Neuronal stem cell (in vitro differentiated cells): ENCODE data around the gene MAS1.
A peak's percentile ranks its signal among the peaks of the same experiment; 100 is the strongest.

ENCODE experiments used
- DNase-seq: peaks from one replicate; pipeline ENCODE4 v3.0.0-alpha.2; 2013; ENCODE audit warnings: low spot score
- H2AFZ ChIP-seq: one replicate; pipeline ENCODE4 v1.6.1; 2013; ENCODE audit warnings: mild to moderate bottlenecking, low read length, inconsistent platforms
- H2AK5ac ChIP-seq: 2 replicates; pipeline ENCODE4 v1.6.1; 2013; ENCODE audit warnings: low read depth, mild to moderate bottlenecking, inconsistent platforms, low read length, moderate library complexity, mixed read lengths
- H2BK120ac ChIP-seq: 2 replicates; pipeline ENCODE4 v1.6.1; 2013; ENCODE audit warnings: low read depth, mild to moderate bottlenecking, inconsistent platforms, low read length, moderate library complexity, mixed read lengths
- H2BK12ac ChIP-seq: one replicate; pipeline ENCODE4 v1.6.1; 2013; ENCODE audit warnings: low read length, inconsistent platforms
- H2BK15ac ChIP-seq: 2 replicates; pipeline ENCODE4 v1.6.1; 2013; ENCODE audit warnings: mild to moderate bottlenecking, low read length, inconsistent platforms, mixed read lengths
- H2BK5ac ChIP-seq: one replicate; pipeline ENCODE4 v1.6.1; 2013; ENCODE audit warnings: inconsistent platforms, mild to moderate bottlenecking, low read length, moderate library complexity
- H3K14ac ChIP-seq: one replicate; pipeline ENCODE4 v1.6.1; 2013; ENCODE audit warnings: low read length, inconsistent platforms
- H3K18ac ChIP-seq: 2 replicates; pipeline ENCODE4 v1.6.1; 2013; ENCODE audit warnings: low read length, inconsistent platforms
- H3K23ac ChIP-seq: 2 replicates; pipeline ENCODE4 v1.6.1; 2013; ENCODE audit warnings: low read depth, mild to moderate bottlenecking, mixed read lengths, low read length, inconsistent platforms; ENCODE audit not compliant: poor library complexity
- H3K27ac ChIP-seq: replicated peaks from 3 replicates; pipeline ENCODE4 v1.5.1; 2013; ENCODE audit warnings: low read length, inconsistent platforms
- H3K27me3 ChIP-seq, 3 experiments: 2 replicates each; pipeline ENCODE4 v1.6.1; 2013; ENCODE audit warnings: low read length in 3 of 3, mild to moderate bottlenecking in 2 of 3, inconsistent platforms in 1 of 3, low read depth in 1 of 3, mixed read lengths in 1 of 3, moderate library complexity in 1 of 3; ENCODE audit not compliant: control insufficient read depth in 3 of 3, insufficient read depth in 3 of 3
- H3K36me3 ChIP-seq, 2 donors: replicated peaks in 1 of 2; 2 replicates each; pipeline ENCODE4 v1.6.1; 2013; ENCODE audit warnings: low read length in 2 of 2; ENCODE audit not compliant: control insufficient read depth in 2 of 2, insufficient read depth in 2 of 2
- H3K4ac ChIP-seq: 2 replicates; pipeline ENCODE4 v1.6.1; 2013; ENCODE audit warnings: inconsistent platforms, mild to moderate bottlenecking, low read length, moderate library complexity
- H3K4me1 ChIP-seq, 2 donors: 1 replicate in 1 of 2; 2 replicates in 1 of 2; pipeline ENCODE4 v1.6.1; 2013; ENCODE audit warnings: low read length in 2 of 2, low read depth in 1 of 2; ENCODE audit not compliant: control insufficient read depth in 2 of 2, insufficient read depth in 1 of 2
- H3K4me2 ChIP-seq: one replicate; pipeline ENCODE4 v1.6.1; 2013; ENCODE audit warnings: mild to moderate bottlenecking, low read length, inconsistent platforms; ENCODE audit not compliant: insufficient read depth, poor library complexity, severe bottlenecking
- H3K4me3 ChIP-seq, 2 donors: 2 replicates each; pipeline ENCODE4 v1.5.1; 2013; ENCODE audit warnings: low read length in 2 of 2, mild to moderate bottlenecking in 2 of 2, inconsistent platforms in 1 of 2, moderate library complexity in 1 of 2
- H3K79me1 ChIP-seq: one replicate; pipeline ENCODE4 v1.6.1; 2013; ENCODE audit warnings: low read depth, mild to moderate bottlenecking, inconsistent platforms, low read length, moderate library complexity
- H3K9ac ChIP-seq: one replicate; pipeline ENCODE4 v1.6.1; 2013; ENCODE audit warnings: mild to moderate bottlenecking, low read depth, low read length, inconsistent platforms; ENCODE audit not compliant: poor library complexity
- H3K9me3 ChIP-seq, 2 donors: replicated peaks in 1 of 2; 2 replicates each; pipeline versions ENCODE3 to v1.6.1; 2013; ENCODE audit warnings: low read length in 2 of 2, mild to moderate bottlenecking in 2 of 2, inconsistent platforms in 1 of 2, low read depth in 1 of 2, mixed read lengths in 1 of 2, moderate library complexity in 1 of 2; ENCODE audit not compliant: control insufficient read depth in 2 of 2, insufficient read depth in 1 of 2
- H4K8ac ChIP-seq: one replicate; pipeline ENCODE4 v1.6.1; 2013; ENCODE audit warnings: low read depth, mild to moderate bottlenecking, inconsistent platforms, low read length, moderate library complexity
- H4K91ac ChIP-seq: one replicate; pipeline ENCODE4 v1.6.1; 2013; ENCODE audit warnings: low read length, low read depth, mild to moderate bottlenecking, inconsistent platforms; ENCODE audit not compliant: poor library complexity
- WGBS, 2 donors: extraction: QIAGEN DNeasy Blood & Tissue Kit; methylation state at CpG; one replicate each; pipeline ENCODE4 v1.1.7; 2013; ENCODE audit warnings: missing lambda C conversion rate in 2 of 2, mixed read lengths in 1 of 2; ENCODE audit not compliant: insufficient read length in 2 of 2, insufficient replicate concordance in 1 of 2; ENCODE audit errors: extremely low coverage in 2 of 2; 5-methylcytosine and 5-hydroxymethylcytosine counted together

Gene MAS1

DNA sequence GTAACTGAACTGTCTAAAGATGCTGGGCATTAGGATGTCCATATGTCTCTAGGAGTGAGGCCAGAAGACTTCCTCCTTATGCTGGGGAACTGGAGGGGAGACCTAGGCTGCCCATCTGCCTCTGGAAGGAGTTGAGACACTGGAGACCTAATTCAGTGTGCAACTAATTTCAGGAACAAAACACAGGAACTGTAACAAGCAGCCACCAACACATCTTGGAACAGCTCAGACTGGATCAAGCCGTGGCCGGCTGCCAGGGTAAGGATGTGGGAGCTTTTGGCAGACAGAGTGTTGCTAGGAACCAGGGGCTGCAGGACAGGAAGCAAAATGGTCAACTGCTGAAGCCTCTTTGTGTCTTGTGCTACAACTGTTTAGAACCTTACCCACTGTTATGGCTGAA, 16.4 kb upstream of the MAS1 start:
- WGBS, 2 donors, result no CpG with 5 or more reads among the region's 2 CpGs
- no peaks in the 10 kb centered on the region for H3K27me3 ChIP-seq
- no peak overlapping the region for H3K4me2 ChIP-seq
- H2BK120ac ChIP-seq, result no peak overlapping the region
- H4K91ac ChIP-seq, result no peak overlapping the region
- no peak overlapping the region for H2BK5ac ChIP-seq
- H2BK12ac ChIP-seq, result no peak overlapping the region
- H3K18ac ChIP-seq, result no peak overlapping the region
- no peaks in the 10 kb centered on the region for H3K9me3 ChIP-seq
- H3K23ac ChIP-seq, result no peak overlapping the region
- DNase-seq, result no peak
- no peak overlapping the region for H2AK5ac ChIP-seq
- H3K9ac ChIP-seq, result no peak overlapping the region
- H3K14ac ChIP-seq, result no peak overlapping the region
- no peak overlapping the region for H2BK15ac ChIP-seq
- H3K4ac ChIP-seq, result no peak overlapping the region
- no peak overlapping the region for H3K27ac ChIP-seq
- H4K8ac ChIP-seq, result no peak overlapping the region
- no peaks in the 10 kb centered on the region for H3K79me1 ChIP-seq
- H3K4me1 ChIP-seq, result peaks cover 0 to 2% of the 10 kb centered on the region in 2 donors
- no peaks in the 10 kb centered on the region for H3K36me3 ChIP-seq
- H3K4me3 ChIP-seq, result no peak overlapping the region
- no peak overlapping the region for H2AFZ ChIP-seq

DNA sequence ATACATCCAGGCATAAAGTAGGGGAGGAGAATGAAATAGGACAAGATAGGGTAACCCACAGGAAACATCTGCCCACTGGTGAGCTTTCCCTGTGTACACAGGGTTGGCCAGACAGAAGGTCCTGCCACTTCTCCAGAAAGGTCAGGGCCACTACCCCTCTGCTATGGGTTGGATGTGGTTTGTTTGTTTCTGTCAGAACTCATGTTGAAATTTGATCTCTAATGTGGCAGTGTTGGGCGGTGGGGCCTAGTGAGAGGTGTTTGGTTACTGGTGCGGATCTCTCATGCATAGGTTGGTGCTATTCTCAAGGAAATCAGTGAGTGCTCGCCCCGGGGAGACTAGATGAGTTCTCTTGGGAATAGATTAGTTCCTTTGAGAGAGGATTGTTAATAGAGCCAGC, 15.6 kb upstream of the MAS1 start:
- H4K91ac ChIP-seq, result no peak overlapping the region
- no CpG with 5 or more reads among the region's 4 CpGs for WGBS, 2 donors

DNA sequence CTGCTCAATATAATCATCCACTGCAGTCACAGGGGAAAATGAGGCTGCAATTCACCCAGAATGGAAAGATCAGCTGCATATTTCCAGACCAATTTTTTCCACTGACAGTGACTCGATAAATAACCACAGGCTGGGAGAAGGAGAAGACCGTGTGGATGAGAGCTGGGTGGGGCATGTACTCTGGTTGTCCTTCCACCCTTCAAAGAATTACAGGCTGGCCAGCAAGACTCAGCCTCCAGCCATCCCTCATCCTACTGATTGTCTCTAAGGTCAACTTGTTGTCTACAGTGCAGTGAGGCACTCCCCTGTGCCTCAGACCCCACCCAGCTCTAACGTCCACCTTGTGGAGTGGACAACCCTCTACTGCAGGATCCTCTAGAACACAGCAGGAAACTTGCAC, 14.5 kb upstream of the MAS1 start:
- H2AK5ac ChIP-seq, result no peak overlapping the region
- no peaks in the 10 kb centered on the region for H3K36me3 ChIP-seq
- H3K4me2 ChIP-seq, result no peak overlapping the region
- no peaks in the 10 kb centered on the region for H3K9me3 ChIP-seq
- no peak overlapping the region for H3K23ac ChIP-seq
- H3K18ac ChIP-seq, result no peak overlapping the region
- H3K79me1 ChIP-seq, result no peaks in the 10 kb centered on the region
- no peak overlapping the region for H4K91ac ChIP-seq
- no peak overlapping the region for H3K4me3 ChIP-seq
- H4K8ac ChIP-seq, result no peak overlapping the region
- H3K4ac ChIP-seq, result no peak overlapping the region
- H3K9ac ChIP-seq, result no peak overlapping the region
- no peak overlapping the region for H3K14ac ChIP-seq
- no peak overlapping the region for H2BK12ac ChIP-seq
- H3K27me3 ChIP-seq, result no peaks in the 10 kb centered on the region
- no peak overlapping the region for H2BK5ac ChIP-seq
- peaks cover 0 to 2% of the 10 kb centered on the region in 2 donors for H3K4me1 ChIP-seq
- H3K27ac ChIP-seq, result no peak overlapping the region
- no CpG with 5 or more reads among the region's 3 CpGs for WGBS, 2 donors
- DNase-seq, result no peak
- no peak overlapping the region for H2BK15ac ChIP-seq
- no peak overlapping the region for H2BK120ac ChIP-seq
- H2AFZ ChIP-seq, result no peak overlapping the region

More for the DNA sequence above, 15.6 kb upstream of the MAS1 start:
- no peak overlapping the region for H3K9ac ChIP-seq
- peaks cover 0 to 2% of the 10 kb centered on the region in 2 donors for H3K4me1 ChIP-seq
- H3K4me2 ChIP-seq, result no peak overlapping the region
- no peak overlapping the region for H2BK15ac ChIP-seq
- no peak overlapping the region for H2BK12ac ChIP-seq
- no peak overlapping the region for H3K14ac ChIP-seq
- no peak overlapping the region for H3K18ac ChIP-seq
- H2AK5ac ChIP-seq, result no peak overlapping the region
- H3K4ac ChIP-seq, result no peak overlapping the region
- H3K23ac ChIP-seq, result no peak overlapping the region
- no peak overlapping the region for H4K8ac ChIP-seq
- H2BK5ac ChIP-seq, result no peak overlapping the region
- no peaks in the 10 kb centered on the region for H3K27me3 ChIP-seq
- H3K9me3 ChIP-seq, result no peaks in the 10 kb centered on the region
- no peaks in the 10 kb centered on the region for H3K79me1 ChIP-seq
- DNase-seq, result no peak
- H3K27ac ChIP-seq, result no peak overlapping the region
- H2BK120ac ChIP-seq, result no peak overlapping the region
- no peak overlapping the region for H2AFZ ChIP-seq
- no peak overlapping the region for H3K4me3 ChIP-seq
- H3K36me3 ChIP-seq, result no peaks in the 10 kb centered on the region

DNA sequence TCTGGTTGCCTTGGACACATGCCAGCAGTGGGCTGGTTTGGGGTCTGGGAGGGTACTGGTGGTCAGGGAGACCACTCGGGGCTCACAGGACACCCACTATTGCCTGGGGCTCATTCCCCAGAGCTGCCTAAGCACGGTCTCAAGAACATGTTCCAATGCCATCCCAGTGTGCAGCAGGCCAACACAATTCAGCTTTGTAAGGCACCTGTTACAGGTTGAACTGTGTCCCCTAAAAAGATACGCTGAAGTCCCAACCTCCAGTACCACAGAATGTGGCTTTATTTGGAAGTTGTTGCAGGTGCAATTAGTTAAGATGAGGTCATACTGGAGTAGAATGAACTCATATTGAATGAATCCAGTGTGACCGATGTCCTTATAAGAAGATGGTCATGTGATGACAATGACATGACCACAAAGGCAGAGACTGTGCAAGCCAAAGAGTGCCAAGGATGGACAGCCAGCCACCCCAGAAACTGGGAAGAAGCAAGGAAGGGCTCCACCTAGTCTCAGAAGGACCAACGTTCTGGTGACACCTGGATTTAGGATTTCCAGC, 13.5 kb upstream of the MAS1 start:
- no peak overlapping the region for H4K8ac ChIP-seq
- DNase-seq, result no peak
- no peaks in the 10 kb centered on the region for H3K27me3 ChIP-seq
- no peaks in the 10 kb centered on the region for H3K36me3 ChIP-seq
- no peak overlapping the region for H3K4me2 ChIP-seq
- H3K4ac ChIP-seq, result no peak overlapping the region
- no peak overlapping the region for H3K14ac ChIP-seq
- H3K79me1 ChIP-seq, result no peaks in the 10 kb centered on the region
- no peak overlapping the region for H4K91ac ChIP-seq
- no peak overlapping the region for H2AK5ac ChIP-seq
- no peak overlapping the region for H2BK12ac ChIP-seq
- H2BK120ac ChIP-seq, result no peak overlapping the region
- peak overlapping the region; percentile 10 for H3K9ac ChIP-seq
- H3K18ac ChIP-seq, result no peak overlapping the region
- no peak overlapping the region for H3K27ac ChIP-seq
- H3K9me3 ChIP-seq, result no peaks in the 10 kb centered on the region
- no peak overlapping the region for H3K23ac ChIP-seq
- WGBS, 2 donors, result no CpG with 5 or more reads among the region's 5 CpGs
- H3K4me3 ChIP-seq, result no peak overlapping the region
- H2BK5ac ChIP-seq, result no peak overlapping the region
- H3K4me1 ChIP-seq, result peaks cover 0 to 2% of the 10 kb centered on the region in 2 donors
- no peak overlapping the region for H2AFZ ChIP-seq
- no peak overlapping the region for H2BK15ac ChIP-seq
